Measurements from ENCODE around the gene NACC1. TPM values are rescaled to one million over a fixed set of nuclear protein-coding genes. Genes with fewer than 3 reads are reported as not detected.

The NACC1 gene
- total and polyA plus RNA-seq, 2 of the 13 experiments (the other 11 are each of a cell fraction or from before 2014, with no cell fraction given): 31.8 to 42.3 TPM

GRCh38 chr19:13100841-13101589, 17.0 kb upstream of the NACC1 start:
- intact Hi-C loops (cut with micrococcal nuclease; ENCODE audit: unreplicated experiment) (no loop called here), in situ Hi-C loops (cut with HindIII; ENCODE audit: extremely low pct_ligation_motif_present, low pct_unique_long_range_greater_than_20kb) (no loop called here)
- POLR2A ChIA-PET: interaction anchor here (1.6 kb wide), 1 partner anchor 62 kb away, joined by 4 read pairs; no protein-coding TSS in a partner anchor
- H3K4me3 ChIP-seq (replicated peaks in 1 of 3; ENCODE audit: insufficient read depth in 1 of 3, low read depth in 2 of 3, low read length in 3 of 3): no peak overlapping the region
- ATAC-seq: no peak
- H4K20me1 ChIP-seq (ENCODE audit: insufficient read depth, low read length): no peaks in the 10 kb centered on the region; the same call in 1 of the 2 replicates
- 0 out of 5 replicates have a peak, but pooled peaks cover 0 to 3% of the 10 kb centered on the region in 2 experiments for H3K36me3 ChIP-seq (replicated peaks in 1 of 2; ENCODE audit: control insufficient read depth in 1 of 2, insufficient read depth in 2 of 2, low read length in 2 of 2)
- H2AFZ ChIP-seq (ENCODE audit: low read length): no peak overlapping the region
- WGBS (ENCODE audit: low lambda C conversion rate): 88% methylated on average over 14 of the region's 18 CpGs
- no peak overlapping the region for H3K9ac ChIP-seq (ENCODE audit: insufficient read depth, low read depth, low read length)
- H3K79me2 ChIP-seq (ENCODE audit: insufficient read depth, low read length): no peaks in the 10 kb centered on the region
- no peak for FAIRE-seq
- CTCF ChIA-PET (ENCODE audit: low intra/inter-chr PET ratio, low total read pairs): no interaction called here
- no peaks in the 10 kb centered on the region for H3K9me3 ChIP-seq (ENCODE audit: low read length)
- H3K4me2 ChIP-seq (ENCODE audit: low read depth, low read length): no peak overlapping the region
- TF ChIP-seq STAG1 (CRISPR knock-in tag; IDR thresholded peaks at IDR 0.05): peak; percentile 52
- TF ChIP-seq, protein P1, sequence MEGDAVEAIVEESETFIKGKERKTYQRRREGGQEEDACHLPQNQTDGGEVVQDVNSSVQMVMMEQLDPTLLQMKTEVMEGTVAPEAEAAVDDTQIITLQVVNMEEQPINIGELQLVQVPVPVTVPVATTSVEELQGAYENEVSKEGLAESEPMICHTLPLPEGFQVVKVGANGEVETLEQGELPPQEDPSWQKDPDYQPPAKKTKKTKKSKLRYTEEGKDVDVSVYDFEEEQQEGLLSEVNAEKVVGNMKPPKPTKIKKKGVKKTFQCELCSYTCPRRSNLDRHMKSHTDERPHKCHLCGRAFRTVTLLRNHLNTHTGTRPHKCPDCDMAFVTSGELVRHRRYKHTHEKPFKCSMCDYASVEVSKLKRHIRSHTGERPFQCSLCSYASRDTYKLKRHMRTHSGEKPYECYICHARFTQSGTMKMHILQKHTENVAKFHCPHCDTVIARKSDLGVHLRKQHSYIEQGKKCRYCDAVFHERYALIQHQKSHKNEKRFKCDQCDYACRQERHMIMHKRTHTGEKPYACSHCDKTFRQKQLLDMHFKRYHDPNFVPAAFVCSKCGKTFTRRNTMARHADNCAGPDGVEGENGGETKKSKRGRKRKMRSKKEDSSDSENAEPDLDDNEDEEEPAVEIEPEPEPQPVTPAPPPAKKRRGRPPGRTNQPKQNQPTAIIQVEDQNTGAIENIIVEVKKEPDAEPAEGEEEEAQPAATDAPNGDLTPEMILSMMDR (CRISPR knock-in tag; IDR thresholded peaks at IDR 0.05): peak; percentile 42
- TF ChIP-seq, protein P2, sequence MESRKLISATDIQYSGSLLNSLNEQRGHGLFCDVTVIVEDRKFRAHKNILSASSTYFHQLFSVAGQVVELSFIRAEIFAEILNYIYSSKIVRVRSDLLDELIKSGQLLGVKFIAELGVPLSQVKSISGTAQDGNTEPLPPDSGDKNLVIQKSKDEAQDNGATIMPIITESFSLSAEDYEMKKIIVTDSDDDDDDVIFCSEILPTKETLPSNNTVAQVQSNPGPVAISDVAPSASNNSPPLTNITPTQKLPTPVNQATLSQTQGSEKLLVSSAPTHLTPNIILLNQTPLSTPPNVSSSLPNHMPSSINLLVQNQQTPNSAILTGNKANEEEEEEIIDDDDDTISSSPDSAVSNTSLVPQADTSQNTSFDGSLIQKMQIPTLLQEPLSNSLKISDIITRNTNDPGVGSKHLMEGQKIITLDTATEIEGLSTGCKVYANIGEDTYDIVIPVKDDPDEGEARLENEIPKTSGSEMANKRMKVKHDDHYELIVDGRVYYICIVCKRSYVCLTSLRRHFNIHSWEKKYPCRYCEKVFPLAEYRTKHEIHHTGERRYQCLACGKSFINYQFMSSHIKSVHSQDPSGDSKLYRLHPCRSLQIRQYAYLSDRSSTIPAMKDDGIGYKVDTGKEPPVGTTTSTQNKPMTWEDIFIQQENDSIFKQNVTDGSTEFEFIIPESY (CRISPR knock-in tag; IDR thresholded peaks at IDR 0.05): peak; percentile 88
- TF ChIP-seq, protein P3, sequence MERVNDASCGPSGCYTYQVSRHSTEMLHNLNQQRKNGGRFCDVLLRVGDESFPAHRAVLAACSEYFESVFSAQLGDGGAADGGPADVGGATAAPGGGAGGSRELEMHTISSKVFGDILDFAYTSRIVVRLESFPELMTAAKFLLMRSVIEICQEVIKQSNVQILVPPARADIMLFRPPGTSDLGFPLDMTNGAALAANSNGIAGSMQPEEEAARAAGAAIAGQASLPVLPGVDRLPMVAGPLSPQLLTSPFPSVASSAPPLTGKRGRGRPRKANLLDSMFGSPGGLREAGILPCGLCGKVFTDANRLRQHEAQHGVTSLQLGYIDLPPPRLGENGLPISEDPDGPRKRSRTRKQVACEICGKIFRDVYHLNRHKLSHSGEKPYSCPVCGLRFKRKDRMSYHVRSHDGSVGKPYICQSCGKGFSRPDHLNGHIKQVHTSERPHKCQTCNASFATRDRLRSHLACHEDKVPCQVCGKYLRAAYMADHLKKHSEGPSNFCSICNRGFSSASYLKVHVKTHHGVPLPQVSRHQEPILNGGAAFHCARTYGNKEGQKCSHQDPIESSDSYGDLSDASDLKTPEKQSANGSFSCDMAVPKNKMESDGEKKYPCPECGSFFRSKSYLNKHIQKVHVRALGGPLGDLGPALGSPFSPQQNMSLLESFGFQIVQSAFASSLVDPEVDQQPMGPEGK (CRISPR knock-in tag; IDR thresholded peaks at IDR 0.05): peak; percentile 66
- TF ChIP-seq NFYB (CRISPR knock-in tag; IDR thresholded peaks at IDR 0.05): no peak
- BruUV-seq (replicated peaks): TSS peak; percentile 57
- no peak for DNase-seq (ENCODE audit: low spot score)
- peaks cover 31% of the 10 kb centered on the region for H3K4me1 ChIP-seq (ENCODE audit: insufficient read depth, low read length)
- H3K27ac ChIP-seq (ENCODE audit: extremely low read length, insufficient read depth, low read length): no peak overlapping the region
- no peaks in the 10 kb centered on the region for H3K27me3 ChIP-seq (ENCODE audit: control insufficient read depth in 1 of 2, insufficient read depth in 2 of 2, low read length in 2 of 2)

Data from HepG2 (cell line).